OCI-LY7 (cell line): Measurements from ENCODE around the gene RIC3. TPM values are rescaled to one million over a fixed set of nuclear protein-coding genes. Genes with fewer than 3 reads are reported as not detected.

Experiments used
- BruUV-seq: library from RNA; stranded (reverse); fragments of 400-500 nt; replicated peaks from 2 replicates; lab custom pipeline; 2021; lab: Mats Ljungman, UMichigan
- CTCF ChIA-PET: fragments of 300-600 bp; sonication (Branson Sonifier 250); formaldehyde crosslinking; loops from one replicate; lab custom pipeline; 2022; ENCODE audit warnings: antibody characterized with exemption; ENCODE audit not compliant: unreplicated experiment; lab: Charles Lee
- POLR2A ChIA-PET: fragments of 300-600 bp; sonication (Branson Sonifier 250); formaldehyde crosslinking; loops from one replicate; lab custom pipeline; 2022; ENCODE audit warnings: antibody characterized with exemption; lab: Charles Lee
- DNase-seq: peaks from one replicate; pipeline ENCODE4 v3.0.0-alpha.2; 2015; ENCODE audit warnings: low spot score
- H2AFZ ChIP-seq: fragments of 200-600 bp; sonication (generic), shearing (Covaris generic); 2 replicates; pipeline ENCODE4 v1.6.1; 2014; ENCODE audit warnings: mild to moderate bottlenecking, antibody characterized with exemption, low read length, moderate library complexity
- H3K27ac ChIP-seq: fragments of 200-600 bp; sonication (generic); 2 replicates; pipeline ENCODE4 v1.5.1; 2014; ENCODE audit warnings: mixed run types, low read depth, mild to moderate bottlenecking, moderate library complexity, low read length, inconsistent platforms; ENCODE audit not compliant: poor library complexity, severe bottlenecking
- H3K36me3 ChIP-seq: fragments of 200-600 bp; sonication (generic); 2 replicates; pipeline ENCODE4 v1.6.1; 2014; ENCODE audit warnings: mild to moderate bottlenecking, antibody characterized with exemption, low read length, moderate library complexity, mixed read lengths; ENCODE audit not compliant: insufficient read depth
- H3K4me1 ChIP-seq: fragments of 200-600 bp; sonication (generic); 2 replicates; pipeline ENCODE4 v1.5.1; 2014; ENCODE audit warnings: mild to moderate bottlenecking, low read length; ENCODE audit not compliant: insufficient read depth, poor library complexity, severe bottlenecking
- H3K4me2 ChIP-seq: fragments of 200-600 bp; sonication (generic); 2 replicates; pipeline ENCODE4 v1.6.1; 2014; ENCODE audit warnings: mild to moderate bottlenecking, low read length
- H3K4me3 ChIP-seq: fragments of 200-600 bp; sonication (generic); 2 replicates; pipeline ENCODE4 v1.5.1; 2014; ENCODE audit warnings: mild to moderate bottlenecking, low read depth, low read length; ENCODE audit not compliant: poor library complexity, severe bottlenecking
- H3K79me2 ChIP-seq: fragments of 200-600 bp; sonication (generic); 2 replicates; pipeline ENCODE4 v1.6.1; 2016; ENCODE audit warnings: low read depth, mild to moderate bottlenecking, low read length, moderate library complexity, mixed read lengths; ENCODE audit not compliant: insufficient read depth
- H3K9me2 ChIP-seq: fragments of 200-600 bp; sonication (generic); 2 replicates; pipeline ENCODE4 v1.6.1; 2016; ENCODE audit warnings: mild to moderate bottlenecking, low read length, mixed read lengths; ENCODE audit not compliant: insufficient read depth
- H3K9me3 ChIP-seq: fragments of 200-600 bp; sonication (generic); 2 replicates; pipeline ENCODE4 v1.6.1; 2014; ENCODE audit warnings: mild to moderate bottlenecking, mixed run types, low read length, mixed read lengths
- H4K20me1 ChIP-seq: fragments of 200-600 bp; sonication (generic); 2 replicates; pipeline ENCODE4 v1.6.1; 2014; ENCODE audit warnings: mild to moderate bottlenecking, antibody characterized with exemption, low read length, moderate library complexity, mixed read lengths; ENCODE audit not compliant: insufficient read depth
- EZH2phosphoT487 ChIP-seq: fragments of 200-600 bp; sonication (generic); IDR thresholded peaks from 2 replicates; pipeline ENCODE4 v1.6.1; 2018; ENCODE audit warnings: low read depth, borderline replicate concordance, mild to moderate bottlenecking, mixed run types, antibody characterized with exemption, low read length, moderate library complexity, mixed read lengths
- intact Hi-C: fragments of 100-400 bp; cut with micrococcal nuclease; formaldehyde crosslinking; loops from one replicate; pipeline ENCODE4 v1.10.0; 2022; ENCODE audit not compliant: unreplicated experiment
- total RNA-seq, 2 experiments: library from RNA; depleted of rRNA in 1 of 2; stranded (reverse); fragments of >200 nt in 1 of 2; shearing (Covaris generic) in 1 of 2; gene quantifications; 2 replicates each; pipeline ENCODE4 v1.2.3, GENCODE V29; 2014 to 2022
- TF ChIP-seq, protein P1 (sequence below): fragments of 200-600 bp; sonication (generic); conservative IDR thresholded peaks from 2 replicates; pipeline ENCODE4 v1.5.1; 2014; ENCODE audit warnings: mild to moderate bottlenecking, antibody characterized with exemption, low read length, moderate library complexity, mixed read lengths

RIC3 gene
- total RNA-seq, 2 experiments from 2014 or later = not detected

DNA sequence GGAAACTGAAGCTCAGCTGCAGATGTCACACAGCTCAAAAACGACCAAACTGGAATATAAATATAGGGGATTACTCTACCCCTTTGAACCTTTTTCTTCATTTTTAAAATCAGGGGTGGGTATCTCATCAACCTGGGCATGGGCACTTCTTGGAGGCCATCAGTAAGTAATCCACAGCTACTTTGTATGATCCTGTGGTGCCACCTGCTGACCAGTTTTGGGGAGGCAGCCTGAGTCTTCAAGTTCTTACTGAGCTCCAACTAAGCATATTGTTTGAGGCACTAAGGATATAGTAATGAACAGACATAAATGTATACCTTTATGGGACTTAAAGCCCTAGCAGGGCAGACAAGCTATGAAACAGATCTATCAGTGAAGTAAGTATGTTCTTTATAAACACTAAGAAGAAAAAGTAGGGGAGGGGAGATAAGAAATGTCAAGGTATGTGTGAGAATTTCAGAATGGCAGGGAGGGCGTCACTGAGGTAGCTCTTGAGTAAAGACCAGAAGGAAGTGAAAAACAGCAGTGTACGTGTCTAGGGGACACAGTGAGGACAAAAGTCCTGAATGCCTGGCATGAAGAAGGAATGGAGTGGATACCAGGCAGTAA, 69.4 kb downstream of the RIC3 start:
- H3K9me2 ChIP-seq = no peaks in the 10 kb centered on the region
- H3K4me1 ChIP-seq = no peaks in the 10 kb centered on the region
- H2AFZ ChIP-seq = no peak overlapping the region
- no peaks in the 10 kb centered on the region for H3K79me2 ChIP-seq
- intact Hi-C loops = loop anchor here (1.0 to 2.0 kb wide), 3 partner anchors 66 to 207 kb away; no protein-coding TSS in a partner anchor
- peak; percentile 70 for DNase-seq
- H3K4me2 ChIP-seq = no peak overlapping the region
- no peaks in the 10 kb centered on the region for H4K20me1 ChIP-seq
- CTCF ChIA-PET = interaction anchor here (1.3 to 2.0 kb wide), 7 partner anchors 9 to 93 kb away, joined by 3 to 10 read pairs (median 6); no protein-coding TSS in a partner anchor
- no peaks in the 10 kb centered on the region for H3K36me3 ChIP-seq
- POLR2A ChIA-PET = interaction anchor here (0.5 to 1.2 kb wide), 7 partner anchors 9 to 1353 kb away, joined by 3 to 4 read pairs (median 4); no protein-coding TSS in a partner anchor
- TF ChIP-seq EZH2phosphoT487 = no peak
- TF ChIP-seq, protein P1, sequence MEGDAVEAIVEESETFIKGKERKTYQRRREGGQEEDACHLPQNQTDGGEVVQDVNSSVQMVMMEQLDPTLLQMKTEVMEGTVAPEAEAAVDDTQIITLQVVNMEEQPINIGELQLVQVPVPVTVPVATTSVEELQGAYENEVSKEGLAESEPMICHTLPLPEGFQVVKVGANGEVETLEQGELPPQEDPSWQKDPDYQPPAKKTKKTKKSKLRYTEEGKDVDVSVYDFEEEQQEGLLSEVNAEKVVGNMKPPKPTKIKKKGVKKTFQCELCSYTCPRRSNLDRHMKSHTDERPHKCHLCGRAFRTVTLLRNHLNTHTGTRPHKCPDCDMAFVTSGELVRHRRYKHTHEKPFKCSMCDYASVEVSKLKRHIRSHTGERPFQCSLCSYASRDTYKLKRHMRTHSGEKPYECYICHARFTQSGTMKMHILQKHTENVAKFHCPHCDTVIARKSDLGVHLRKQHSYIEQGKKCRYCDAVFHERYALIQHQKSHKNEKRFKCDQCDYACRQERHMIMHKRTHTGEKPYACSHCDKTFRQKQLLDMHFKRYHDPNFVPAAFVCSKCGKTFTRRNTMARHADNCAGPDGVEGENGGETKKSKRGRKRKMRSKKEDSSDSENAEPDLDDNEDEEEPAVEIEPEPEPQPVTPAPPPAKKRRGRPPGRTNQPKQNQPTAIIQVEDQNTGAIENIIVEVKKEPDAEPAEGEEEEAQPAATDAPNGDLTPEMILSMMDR = peak; percentile 95
- no peaks in the 10 kb centered on the region for H3K9me3 ChIP-seq
- no TSS peak for BruUV-seq
- no peak overlapping the region for H3K4me3 ChIP-seq
- H3K27ac ChIP-seq = no peak overlapping the region

DNA sequence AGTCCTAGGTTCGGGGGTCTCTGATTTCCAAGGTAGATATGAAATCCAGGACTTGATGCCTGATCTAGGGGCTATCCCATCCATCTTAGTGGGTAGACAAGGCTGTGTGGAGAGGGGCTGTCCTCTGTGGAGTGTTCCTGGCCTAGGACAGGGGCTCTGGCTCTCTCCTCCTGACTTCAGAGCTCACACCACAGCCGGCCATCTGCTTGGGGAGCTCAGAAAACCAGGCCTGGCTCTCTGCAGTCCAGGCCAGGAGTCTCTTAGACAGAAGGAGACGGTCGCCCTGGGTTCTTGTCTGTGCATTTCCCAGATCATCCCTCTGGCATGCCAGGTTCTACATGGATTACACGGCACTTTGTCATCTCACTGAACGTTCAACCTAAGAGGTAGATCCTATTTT, 69.9 kb downstream of the RIC3 start:
- no peak for TF ChIP-seq EZH2phosphoT487
- TF ChIP-seq, protein P1 = no peak
- intact Hi-C loops = loop anchor here (1.0 to 2.0 kb wide), 3 partner anchors 66 to 206 kb away; no protein-coding TSS in a partner anchor
- Histone ChIP-seq H3K4me3 (no peak overlapping the region), H3K36me3 (no peaks in the 10 kb centered on the region), H3K4me1 (no peaks in the 10 kb centered on the region), H3K9me2 (no peaks in the 10 kb centered on the region), H4K20me1 (no peaks in the 10 kb centered on the region), H3K9me3 (no peaks in the 10 kb centered on the region), H3K4me2 (no peak overlapping the region), H3K79me2 (no peaks in the 10 kb centered on the region), H2AFZ (no peak overlapping the region), H3K27ac (no peak overlapping the region)
- no peak for DNase-seq
- CTCF ChIA-PET = interaction anchor here (1.3 to 2.0 kb wide), 7 partner anchors 8 to 92 kb away, joined by 3 to 10 read pairs (median 6); no protein-coding TSS in a partner anchor
- POLR2A ChIA-PET = interaction anchor here (0.5 to 1.2 kb wide), 6 partner anchors 8 to 1353 kb away, joined by 3 to 4 read pairs (median 4); no protein-coding TSS in a partner anchor
- no TSS peak for BruUV-seq

DNA sequence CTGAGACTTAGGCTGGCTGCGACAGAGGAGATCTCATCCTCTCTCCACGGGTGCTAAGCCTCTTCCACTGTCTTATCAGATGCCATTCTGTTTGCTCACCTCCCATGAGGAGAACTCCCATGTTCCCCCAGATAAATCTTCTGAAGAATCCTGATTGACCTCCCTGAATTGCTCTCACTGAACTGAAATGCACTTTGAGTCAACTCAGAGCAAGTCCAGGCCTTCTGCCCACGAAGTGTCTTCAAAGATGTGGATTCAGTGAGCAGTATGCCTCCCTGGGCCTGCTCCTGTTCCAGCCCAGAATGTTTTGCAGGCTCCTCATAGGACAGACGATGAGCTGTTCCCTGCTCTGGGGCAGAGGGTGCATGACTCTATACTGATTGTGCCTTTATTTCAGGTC, 70.5 kb downstream of the RIC3 start:
- Histone ChIP-seq H3K36me3 (no peaks in the 10 kb centered on the region), H4K20me1 (no peaks in the 10 kb centered on the region), H3K27ac (no peak overlapping the region), H3K9me2 (no peaks in the 10 kb centered on the region), H3K4me3 (no peak overlapping the region), H3K4me2 (no peak overlapping the region), H3K9me3 (no peaks in the 10 kb centered on the region), H2AFZ (no peak overlapping the region), H3K4me1 (no peaks in the 10 kb centered on the region), H3K79me2 (no peaks in the 10 kb centered on the region)
- intact Hi-C loops = loop anchor here (2.0 kb wide), 1 partner anchor 206 kb away; no protein-coding TSS in a partner anchor
- CTCF ChIA-PET = interaction anchor here (1.3 to 1.9 kb wide), 4 partner anchors 10 to 92 kb away, joined by 4 to 10 read pairs (median 8); no protein-coding TSS in a partner anchor
- POLR2A ChIA-PET = no interaction called here
- TF ChIP-seq EZH2phosphoT487 = no peak
- TF ChIP-seq, protein P1 = no peak
- DNase-seq = no peak
- no TSS peak for BruUV-seq
